ENCODE results near the gene HOMEZ.

GRCh38 chr14:23324455-23324846 lies 38.5 kb upstream of the HOMEZ start:
- TF ChIP-seq FOXK2 (IDR thresholded peaks at IDR 0.05), result no peak
- no peak for TF ChIP-seq FOXM1 (IDR thresholded peaks at IDR 0.05; ENCODE audit: borderline replicate concordance)
- TF ChIP-seq LEF1 (IDR thresholded peaks at IDR 0.05; ENCODE audit: borderline replicate concordance), result no peak
- TF ChIP-seq FOXA1 (IDR thresholded peaks at IDR 0.05), result no peak
- no peak for TF ChIP-seq HDGF (IDR thresholded peaks at IDR 0.05; ENCODE audit: borderline replicate concordance)
- no peak for TF ChIP-seq BHLHE40 (IDR thresholded peaks at IDR 0.05; ENCODE audit: borderline replicate concordance)
- no peak for TF ChIP-seq ARNT (IDR thresholded peaks at IDR 0.05)
